Measurements from ENCODE around the gene GFRA1. TPM values are rescaled to one million over a fixed set of nuclear protein-coding genes. Genes with fewer than 3 reads are reported as not detected.

GFRA1 gene
- total and polyA plus RNA-seq, 2 of the 8 experiments (the other 6 are each of a cell fraction or from before 2014, with no cell fraction given): 1.1 to 2.0 TPM

DNA sequence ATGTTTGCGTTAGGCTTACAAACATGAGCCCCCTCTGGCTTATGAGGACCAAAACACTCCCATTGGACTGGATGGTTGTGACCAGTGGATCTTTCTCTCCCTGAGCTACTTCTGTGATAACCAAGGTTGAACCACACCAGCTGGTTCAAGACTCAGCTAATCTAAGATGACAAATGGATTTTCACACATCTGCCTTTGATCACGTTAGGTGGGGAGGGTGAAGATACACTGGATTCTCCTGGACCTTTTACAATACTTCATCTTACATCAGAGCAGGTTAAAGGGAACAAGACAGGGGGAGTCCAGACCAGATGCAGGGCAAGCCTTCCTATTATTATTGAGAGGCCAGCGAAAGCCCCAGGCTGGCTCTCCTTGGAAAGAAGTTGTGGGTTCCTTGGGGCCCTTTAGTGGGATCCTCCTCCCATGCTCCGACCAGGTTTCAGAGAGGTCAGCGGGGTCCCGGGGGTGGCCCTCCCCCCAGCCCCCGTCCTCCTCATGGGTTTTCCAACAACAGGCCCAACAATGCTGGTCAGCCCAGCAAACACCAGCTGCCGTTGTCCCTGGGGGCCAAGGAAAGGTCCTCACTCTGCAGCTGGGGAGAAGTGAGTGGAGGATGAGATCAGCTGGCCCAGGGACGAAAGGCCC, 2.8 kb downstream of the GFRA1 start (continued):
- TF ChIP-seq RAD21 (IDR thresholded peaks at IDR 0.05 in 1 of 2, conservative IDR thresholded peaks at IDR 0.05 in 1 of 2; ENCODE audit: low read depth in 2 of 2, low read length in 2 of 2) (no peak), JUN (IDR thresholded peaks at IDR 0.05; ENCODE audit: low read depth, low read length) (no peak), SIRT6 (IDR thresholded peaks at IDR 0.05; ENCODE audit: low read length) (no peak)
